Suprapubic skin (tissue), 4 donors: ENCODE measurements around the gene ELN.

Experiments
- POLR2A ChIP-seq, 2 donors: fragments of 450-650 bp; IDR thresholded peaks; one replicate each; pipeline ENCODE4 v1.6.1; 2017; ENCODE audit warnings: antibody characterized with exemption in 2 of 2, mild to moderate bottlenecking in 2 of 2, moderate library complexity in 2 of 2
- POLR2AphosphoS5 ChIP-seq, 3 donors: sonication (generic); formaldehyde crosslinking; IDR thresholded peaks; one replicate each; pipeline ENCODE4 v1.6.1; 2017; ENCODE audit warnings: antibody characterized with exemption in 3 of 3
- TF ChIP-seq, protein P1 (sequence below), 2 donors: fragments of 200-600 bp in 1 of 2; fragments of 450-650 bp in 1 of 2; sonication (generic) in 1 of 2; IDR thresholded peaks; one replicate each; pipeline ENCODE4 v1.5.1; 2016 to 2019; ENCODE audit warnings: antibody characterized with exemption in 2 of 2, mild to moderate bottlenecking in 1 of 2, moderate library complexity in 1 of 2

DNA sequence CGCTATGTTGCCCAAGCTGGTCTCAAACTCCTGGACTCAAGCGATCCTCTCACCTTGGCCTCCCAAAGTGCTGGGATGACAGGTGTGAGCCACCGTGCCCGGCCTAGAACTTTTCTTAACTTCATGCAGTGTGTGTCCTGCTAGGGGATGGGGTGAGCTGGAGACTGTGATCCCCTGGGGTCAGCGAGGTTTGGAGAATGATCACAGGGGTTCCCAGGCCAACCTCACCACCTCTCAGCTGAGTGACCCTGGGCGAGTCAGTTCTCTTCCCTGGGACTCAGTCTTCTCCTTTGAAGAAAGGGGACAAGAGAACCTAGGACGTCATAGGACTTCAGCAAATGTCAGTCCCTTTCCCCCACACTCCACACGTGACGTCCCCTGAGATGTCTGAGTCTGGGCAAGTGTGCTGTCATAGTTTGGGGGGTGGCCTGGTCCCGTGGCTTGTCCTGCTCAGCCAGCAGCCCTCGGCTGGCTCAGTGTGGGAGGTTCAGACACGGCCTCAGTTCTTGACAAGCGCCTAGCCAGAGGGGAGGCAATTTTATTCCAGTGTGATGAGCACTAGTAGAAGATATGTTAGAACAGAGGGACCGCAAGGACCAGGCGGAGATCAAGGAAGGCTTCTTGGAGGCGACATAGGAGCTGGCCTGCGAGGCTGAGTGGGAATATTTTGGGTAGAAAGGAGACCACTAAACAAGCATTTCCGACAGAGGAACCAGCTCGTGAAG lies 43.3 kb upstream of the ELN start:
- peak in 1 of 2 donors; percentile 55 for TF ChIP-seq POLR2A (IDR thresholded peaks at IDR 0.05)
- TF ChIP-seq POLR2AphosphoS5 (IDR thresholded peaks at IDR 0.05), result no peak
- TF ChIP-seq, protein P1, sequence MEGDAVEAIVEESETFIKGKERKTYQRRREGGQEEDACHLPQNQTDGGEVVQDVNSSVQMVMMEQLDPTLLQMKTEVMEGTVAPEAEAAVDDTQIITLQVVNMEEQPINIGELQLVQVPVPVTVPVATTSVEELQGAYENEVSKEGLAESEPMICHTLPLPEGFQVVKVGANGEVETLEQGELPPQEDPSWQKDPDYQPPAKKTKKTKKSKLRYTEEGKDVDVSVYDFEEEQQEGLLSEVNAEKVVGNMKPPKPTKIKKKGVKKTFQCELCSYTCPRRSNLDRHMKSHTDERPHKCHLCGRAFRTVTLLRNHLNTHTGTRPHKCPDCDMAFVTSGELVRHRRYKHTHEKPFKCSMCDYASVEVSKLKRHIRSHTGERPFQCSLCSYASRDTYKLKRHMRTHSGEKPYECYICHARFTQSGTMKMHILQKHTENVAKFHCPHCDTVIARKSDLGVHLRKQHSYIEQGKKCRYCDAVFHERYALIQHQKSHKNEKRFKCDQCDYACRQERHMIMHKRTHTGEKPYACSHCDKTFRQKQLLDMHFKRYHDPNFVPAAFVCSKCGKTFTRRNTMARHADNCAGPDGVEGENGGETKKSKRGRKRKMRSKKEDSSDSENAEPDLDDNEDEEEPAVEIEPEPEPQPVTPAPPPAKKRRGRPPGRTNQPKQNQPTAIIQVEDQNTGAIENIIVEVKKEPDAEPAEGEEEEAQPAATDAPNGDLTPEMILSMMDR (IDR thresholded peaks at IDR 0.05), result no peak
